GM23248 (cell line): Measurements from ENCODE around the gene PNKP.
"Not testable (repeated sequence)": the region's sequence is repeated elsewhere in the genome, so short reads cannot be mapped to it uniquely, and the experiment has no call there.

Experiments
- EZH2 ChIP-seq: fragments of 200-600 bp; sonication (generic); IDR thresholded peaks from 2 replicates; pipeline ENCODE4 v1.6.1; 2018; ENCODE audit warnings: antibody characterized with exemption, mild to moderate bottlenecking; ENCODE audit not compliant: insufficient read depth, poor library complexity, severe bottlenecking
- EZH2phosphoT487 ChIP-seq: fragments of 200-600 bp; sonication (generic); IDR thresholded peaks from 2 replicates; pipeline ENCODE4 v1.6.1; 2018; ENCODE audit warnings: antibody characterized with exemption, moderate library complexity, mild to moderate bottlenecking, low read depth; ENCODE audit not compliant: insufficient read depth

DNA sequence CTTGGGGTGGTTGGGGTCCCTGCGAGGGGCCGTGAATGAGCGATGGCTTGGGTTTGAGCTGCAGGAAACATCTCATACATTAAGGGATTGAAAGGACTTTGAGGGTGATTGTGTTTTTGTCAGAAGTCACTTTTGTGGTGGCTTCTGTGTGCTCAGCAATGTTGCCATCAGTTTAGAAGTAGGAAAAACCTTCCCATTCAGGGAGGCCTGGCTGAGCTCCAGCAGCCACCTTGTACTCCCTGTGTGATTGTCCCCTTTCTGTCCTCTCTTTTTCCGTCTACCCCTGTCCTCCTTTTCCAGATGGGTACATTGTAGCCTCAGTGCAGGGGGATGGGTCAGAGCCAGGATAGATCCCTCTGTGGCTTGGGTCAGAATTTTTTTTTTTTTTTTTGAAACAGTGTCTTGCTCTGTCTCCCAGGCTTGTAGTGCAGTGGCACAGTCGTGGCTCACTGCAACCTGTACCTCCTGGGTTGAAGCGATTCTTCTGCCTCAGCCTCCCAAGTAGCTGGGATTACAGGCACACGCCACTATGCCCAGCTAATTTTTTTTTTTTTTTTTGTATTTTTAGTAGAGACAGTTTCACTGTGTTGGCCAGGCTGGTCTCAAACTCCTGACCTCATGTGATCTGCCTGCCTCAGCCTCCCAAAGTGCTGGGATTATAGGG lies 47.8 kb downstream of the PNKP start:
- TF ChIP-seq EZH2, EZH2phosphoT487: not testable (repeated sequence)
